NB4 (cell line): ENCODE measurements around the gene CENPX.

Source experiments
- CTCF ChIP-seq: IDR thresholded peaks from one replicate; pipeline ENCODE4 v1.5.1; 2012; ENCODE audit warnings: low read depth, low read length
- MAX ChIP-seq: IDR thresholded peaks from 2 replicates; pipeline ENCODE4 v1.6.1; 2011; ENCODE audit warnings: low read depth, low read length
- MYC ChIP-seq: IDR thresholded peaks from 2 replicates; pipeline ENCODE4 v1.6.1; 2011; ENCODE audit warnings: low read depth, low read length
- POLR2A ChIP-seq: IDR thresholded peaks from 2 replicates; pipeline ENCODE4 v1.6.1; 2011; ENCODE audit warnings: mild to moderate bottlenecking; ENCODE audit not compliant: insufficient read length; ENCODE audit errors: extremely low read depth

GRCh38 chr17:82053556-82054263 is 31.0 kb upstream of the CENPX start:
- TF ChIP-seq CTCF (no peak), POLR2A (no peak), MAX (no peak), MYC (no peak)
